ENCODE results near the gene CISH.

CISH gene

DNA sequence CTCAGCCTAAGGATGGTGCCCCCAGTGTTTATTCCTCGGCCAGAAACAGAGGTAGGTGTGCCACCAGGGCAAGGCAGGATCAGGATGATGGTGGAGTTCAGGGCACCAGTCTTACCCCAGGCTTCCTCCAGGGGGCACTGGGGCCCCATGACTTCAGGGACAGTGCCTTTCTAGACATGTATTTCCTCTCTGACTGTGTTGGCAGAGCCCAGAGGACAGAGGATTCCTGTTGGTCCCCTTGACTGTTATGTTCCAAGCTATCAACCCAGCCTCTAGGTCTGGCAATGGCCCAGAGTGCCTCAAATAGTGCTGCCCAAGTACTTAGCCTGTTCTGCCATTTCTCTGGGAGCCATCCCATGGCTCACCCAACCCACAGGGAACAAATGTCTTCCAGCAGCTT, 39.4 kb downstream of the CISH start:
- peak; percentile 33 for DNase-seq (ENCODE audit: low spot score)

DNA sequence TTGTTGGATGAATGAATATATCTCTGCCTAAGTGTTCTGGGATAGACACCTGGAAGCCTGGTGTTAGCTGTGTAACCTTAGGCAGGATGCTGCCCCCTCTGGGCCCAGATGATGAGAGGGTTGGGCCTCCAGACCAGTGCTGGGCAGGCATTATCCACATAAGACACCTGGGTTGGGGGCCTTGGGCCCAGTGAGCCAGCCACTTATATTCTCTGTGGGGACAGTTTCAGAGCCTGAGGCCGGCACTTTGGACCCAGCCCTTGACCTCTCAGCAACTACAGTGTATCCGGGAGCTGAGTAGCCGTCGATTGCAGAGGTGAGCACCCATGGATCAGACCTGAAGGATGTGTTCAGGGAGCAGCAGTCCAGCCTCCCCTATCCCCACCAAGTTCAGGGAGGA, 40.1 kb downstream of the CISH start:
- DNase-seq (ENCODE audit: low spot score): no peak

DNA sequence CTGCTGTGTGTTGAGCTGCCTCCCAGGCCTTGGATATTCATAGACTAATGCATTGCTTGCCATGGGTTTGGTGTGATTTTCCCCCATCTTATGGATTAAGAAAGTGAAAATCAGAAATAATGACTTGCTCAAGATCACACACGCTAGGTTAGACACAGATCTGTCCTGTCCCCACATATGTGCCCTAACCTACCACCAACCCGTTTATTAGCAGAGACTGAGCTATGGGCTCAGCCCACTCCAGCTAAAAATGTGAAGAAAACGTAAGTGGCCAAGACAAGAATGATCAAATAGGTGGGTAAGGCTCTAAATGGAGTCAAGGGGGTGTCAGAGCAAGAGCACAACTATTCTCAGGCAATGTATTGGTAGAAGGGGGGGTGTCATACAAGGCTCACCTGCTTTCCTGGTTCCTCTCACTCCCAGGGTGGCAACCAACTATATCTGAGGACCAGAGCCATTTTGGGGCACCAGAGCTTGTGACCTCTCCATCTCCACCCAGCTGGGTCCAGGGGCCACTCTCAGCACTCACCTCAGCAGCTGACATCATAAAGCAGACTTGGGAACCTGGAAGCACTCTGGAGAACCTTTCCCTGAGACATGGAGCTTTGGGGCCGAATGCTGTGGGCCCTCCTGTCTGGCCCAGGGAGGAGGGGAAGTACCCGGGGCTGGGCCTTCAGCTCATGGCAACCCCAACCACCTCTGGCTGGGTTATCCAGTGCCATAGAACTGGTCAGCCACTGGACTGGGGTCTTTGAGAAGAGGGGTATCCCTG, 40.9 kb downstream of the CISH start:
- DNase-seq (ENCODE audit: low spot score): no peak

- peak; percentile 92 for DNase-seq (ENCODE audit: low spot score)
Measured at GRCh38 chr3:50568947-50569749, 42.4 kb downstream of the CISH start, which contains the start of gene HEMK1. HEMK1 (plus strand) TSS chr3:50569522; CDS start chr3:50571105, 1,583 bp downstream.

DNA sequence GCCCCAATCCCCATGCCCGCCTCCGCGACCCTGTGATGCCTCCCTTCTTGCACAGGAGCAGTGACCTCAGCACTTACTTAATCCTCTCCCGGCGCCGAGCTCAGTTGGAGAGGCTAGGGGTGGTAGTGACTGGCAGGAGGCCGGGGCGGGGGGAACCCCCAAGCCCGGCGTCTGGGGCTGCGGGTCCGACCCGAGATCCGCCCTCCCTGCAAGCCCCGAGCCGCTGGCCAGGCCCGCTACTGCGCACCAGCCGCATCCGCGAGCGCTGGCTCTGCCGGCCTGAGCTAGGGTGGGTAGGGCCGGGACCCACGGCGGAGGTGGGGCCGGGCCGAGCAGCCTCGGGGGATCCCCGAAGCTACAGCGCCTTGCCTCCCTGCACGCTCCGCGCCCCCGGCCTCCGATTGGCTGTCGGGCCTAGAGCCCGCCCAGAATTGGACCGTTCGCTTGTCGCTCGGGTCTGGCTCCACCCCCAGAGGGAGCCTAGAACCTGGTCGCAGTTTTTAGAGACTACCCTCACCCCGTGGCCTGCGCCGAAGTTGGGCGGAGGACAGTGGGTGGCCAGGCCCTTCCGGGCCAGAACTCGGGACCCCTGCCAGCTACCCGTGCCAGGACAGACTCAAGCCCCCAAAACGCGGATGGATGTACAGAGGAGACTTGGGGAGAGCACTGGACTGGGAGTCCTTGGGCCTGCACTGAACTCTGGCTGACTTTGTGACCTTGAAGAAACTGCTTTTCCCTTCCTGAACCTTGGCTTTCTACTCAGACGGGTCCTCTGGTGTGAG, 44.0 kb downstream of the CISH start, which contains the start of gene C3orf18:
C3orf18 (minus strand) TSS at position 362 of the 782 bp plus-strand sequence. CDS start 2,048 bp downstream, outside the sequence.
- DNase-seq (ENCODE audit: low spot score): peak; percentile 83

- DNase-seq (ENCODE audit: low spot score): no peak
Measured at GRCh38 chr3:50567011-50567385, 44.6 kb downstream of the CISH start.

GRCh38 chr3:50564321-50564720, 47.3 kb downstream of the CISH start:
- no peak for DNase-seq (ENCODE audit: low spot score)

- no peak for DNase-seq (ENCODE audit: low spot score)
Measured at GRCh38 chr3:50563867-50564266, 47.7 kb downstream of the CISH start.

DNA sequence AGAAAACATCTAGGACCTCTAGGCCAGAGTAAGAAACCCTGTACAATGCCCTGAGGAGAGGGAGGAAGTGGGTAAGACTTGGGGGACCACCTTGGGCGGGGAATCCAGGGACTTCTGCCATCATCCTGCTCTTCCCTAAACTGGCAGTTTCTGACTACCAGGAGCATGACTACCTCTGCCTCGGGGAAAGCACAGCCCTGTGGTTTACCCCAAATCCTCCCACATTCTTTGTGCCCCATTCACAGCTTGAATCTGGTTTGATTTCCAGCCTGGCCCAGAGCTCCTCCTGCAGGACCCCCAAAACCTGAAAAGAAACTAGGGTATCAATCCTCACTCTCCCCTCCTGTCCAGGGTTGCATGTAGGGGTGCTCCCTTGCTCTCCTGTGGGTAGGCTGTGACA, 48.7 kb downstream of the CISH start:
- DNase-seq (ENCODE audit: low spot score): no peak

- peak; percentile 47 for DNase-seq (ENCODE audit: low spot score)
Measured at GRCh38 chr3:50559702-50560101, 51.9 kb downstream of the CISH start.

- no peak for DNase-seq (ENCODE audit: low spot score)
Measured at GRCh38 chr3:50557915-50558314, 53.7 kb downstream of the CISH start.

- no peak for DNase-seq (ENCODE audit: low spot score)
Measured at GRCh38 chr3:50557106-50557505, 54.5 kb downstream of the CISH start.

All from SK-N-DZ (cell line).